Keratinocyte (primary cell): ENCODE results near the gene CDC14B. TPM values are rescaled to one million over a fixed set of nuclear protein-coding genes. Genes with fewer than 3 reads are reported as not detected.

Source experiments
- DNase-seq: peaks from one replicate; pipeline ENCODE4 v3.0.0-alpha.2; 2011; ENCODE audit warnings: low read depth, missing footprints, low spot score
- FAIRE-seq: peaks from 2 replicates; lab custom pipeline; 2011; peaks lifted over from hg19 to GRCh38; lab: Jason Lieb, UNC
- H2AFZ ChIP-seq: 2 replicates; pipeline ENCODE4 v1.6.0; 2012; ENCODE audit warnings: low read length, control low read depth, inconsistent platforms; ENCODE audit not compliant: control insufficient read depth
- H3K27ac ChIP-seq: 2 replicates; pipeline ENCODE4 v1.5.1; 2011; ENCODE audit warnings: low read length; ENCODE audit not compliant: control insufficient read depth, insufficient read depth
- H3K27me3 ChIP-seq: 3 replicates; pipeline ENCODE4 v1.6.0; 2011; ENCODE audit warnings: low read length; ENCODE audit not compliant: control insufficient read depth, insufficient read depth; ENCODE audit errors: extremely low read depth
- H3K36me3 ChIP-seq, 2 experiments: 2 replicates in 1 of 2; 3 replicates in 1 of 2; pipeline ENCODE4 v1.5.1; 2011; ENCODE audit warnings: low read length in 2 of 2, mild to moderate bottlenecking in 1 of 2; ENCODE audit not compliant: control insufficient read depth in 2 of 2, insufficient read depth in 2 of 2; ENCODE audit errors: extremely low read depth in 1 of 2
- H3K4me1 ChIP-seq: 3 replicates; pipeline ENCODE4 v1.5.1; 2011; ENCODE audit warnings: low read length; ENCODE audit not compliant: control insufficient read depth, insufficient read depth; ENCODE audit errors: extremely low read depth
- H3K4me2 ChIP-seq: 3 replicates; pipeline ENCODE4 v1.6.0; 2011; ENCODE audit warnings: low read depth, low read length; ENCODE audit not compliant: control insufficient read depth, insufficient read depth; ENCODE audit errors: extremely low read depth
- H3K4me3 ChIP-seq, 3 experiments: fragments of 200-600 bp in 1 of 3; sonication (generic) in 1 of 3; 2 replicates in 2 of 3; 3 replicates in 1 of 3; pipeline ENCODE4 v1.5.1; 2011 to 2016; ENCODE audit warnings: low read length in 3 of 3, mild to moderate bottlenecking in 3 of 3, control low read depth in 2 of 3, inconsistent platforms in 1 of 3, low read depth in 1 of 3, mixed read lengths in 1 of 3, mixed run types in 1 of 3, moderate library complexity in 1 of 3; ENCODE audit not compliant: control insufficient read depth in 2 of 3, insufficient read depth in 2 of 3; ENCODE audit errors: extremely low read depth in 1 of 3
- H3K79me2 ChIP-seq: 2 replicates; pipeline ENCODE4 v1.6.0; 2012; ENCODE audit warnings: low read length; ENCODE audit not compliant: control insufficient read depth, insufficient read depth
- H3K9ac ChIP-seq: 3 replicates; pipeline ENCODE4 v1.6.0; 2011; ENCODE audit warnings: low read length; ENCODE audit not compliant: control insufficient read depth, insufficient read depth; ENCODE audit errors: extremely low read depth
- H3K9me1 ChIP-seq: 3 replicates; pipeline ENCODE4 v1.6.0; 2011; ENCODE audit warnings: low read length; ENCODE audit not compliant: control insufficient read depth, insufficient read depth; ENCODE audit errors: extremely low read depth
- H3K9me3 ChIP-seq: 2 replicates; pipeline ENCODE4 v1.5.1; 2012; ENCODE audit warnings: low read depth, low read length; ENCODE audit not compliant: control insufficient read depth
- H4K20me1 ChIP-seq: 3 replicates; pipeline ENCODE4 v1.6.0; 2011; ENCODE audit warnings: low read length; ENCODE audit not compliant: control insufficient read depth, insufficient read depth; ENCODE audit errors: extremely low read depth
- EZH2 ChIP-seq: IDR thresholded peaks from one replicate; pipeline ENCODE4 v1.6.1; 2012; ENCODE audit warnings: inconsistent platforms, mild to moderate bottlenecking, low read length, moderate library complexity
- dilution Hi-C: fragments of 300-500 bp; cut with MboI; formaldehyde crosslinking; loops from one replicate; pipeline ENCODE4 v1.7.0; 2020; ENCODE audit warnings: low sequenced_read_pairs; ENCODE audit not compliant: extremely low pct_ligation_motif_present
- polyA plus RNA-seq, 5 experiments: library from polyadenylated mRNA; depleted of rRNA in 3 of 5; stranded (reverse) in 3 of 5; stranded (forward) in 1 of 5; unstranded in 1 of 5; fragments of >200 nt; gene quantifications; 1 replicate in 1 of 5; 2 replicates in 3 of 5; 3 replicates in 1 of 5; pipeline versions ENCODE4 v1.2.1 to v1.2.3, GENCODE V29; 2011 to 2012; ENCODE audit warnings: missing spikeins in 2 of 5, low read depth in 1 of 5, low replicate concordance in 1 of 5
- TF ChIP-seq, protein P1 (sequence below), 3 experiments: IDR thresholded peaks in 1 of 3; conservative IDR thresholded peaks in 1 of 3; optimal IDR thresholded peaks in 1 of 3; 2 replicates in 2 of 3; 3 replicates in 1 of 3; pipeline versions ENCODE3 to v1.5.1; 2011; ENCODE audit warnings: low read length in 3 of 3, mild to moderate bottlenecking in 3 of 3, moderate library complexity in 2 of 3, control low read depth in 1 of 3, inconsistent platforms in 1 of 3; ENCODE audit not compliant: insufficient read depth in 2 of 3; ENCODE audit errors: extremely low read depth in 1 of 3

CDC14B gene
- polyA plus RNA-seq, 1 donor (not counting 4 experiments of a cell fraction or from before 2014, with no cell fraction given): 7.5 TPM

DNA sequence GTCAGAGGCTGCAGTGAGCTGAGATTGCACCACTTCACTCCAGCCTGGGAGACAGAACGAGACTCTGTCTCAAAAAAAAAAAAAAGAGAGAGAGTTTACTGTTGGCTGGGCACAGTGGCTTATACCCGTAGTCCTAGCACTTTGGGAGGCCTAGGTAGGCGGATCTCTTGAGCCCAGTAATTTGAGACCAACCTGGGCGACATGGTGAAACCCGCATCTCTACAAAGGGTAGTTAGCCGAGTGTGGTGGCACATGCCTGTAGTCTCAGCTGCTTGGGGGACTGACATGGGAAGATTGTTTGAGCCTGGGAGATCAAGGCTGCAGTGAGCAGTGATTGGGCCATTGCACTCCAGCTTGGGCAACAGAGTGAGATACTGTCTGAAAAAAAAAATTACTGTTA lies 157.1 kb downstream of the CDC14B start:
- no peaks in the 10 kb centered on the region for H3K4me1 ChIP-seq
- no peak for FAIRE-seq

DNA sequence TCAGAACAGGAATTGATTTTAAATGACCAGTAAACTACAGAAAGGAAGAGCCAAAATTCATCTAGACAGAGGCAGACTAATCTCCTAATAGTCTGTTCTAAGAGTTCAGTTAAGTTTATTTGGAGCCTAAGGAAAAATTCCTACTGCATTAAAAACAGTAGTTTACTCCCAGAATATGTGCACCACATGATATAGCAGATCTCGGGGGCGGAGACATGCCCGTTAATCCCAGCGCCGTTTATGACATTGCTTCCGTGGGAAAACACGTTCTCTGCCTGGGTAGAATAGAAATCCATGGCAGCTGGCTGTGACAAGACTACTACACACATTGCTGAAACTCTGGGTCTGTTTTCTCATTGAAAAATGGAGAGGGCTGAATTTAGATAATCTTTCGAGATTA lies 158.3 kb downstream of the CDC14B start:
- H2AFZ ChIP-seq: no peak overlapping the region
- H3K27ac ChIP-seq: no peak overlapping the region
- FAIRE-seq (no peak), DNase-seq (no peak)
- H3K4me3 ChIP-seq: no peak overlapping the region
- H3K9me1 ChIP-seq: no peaks in the 10 kb centered on the region
- TF ChIP-seq, protein P1, sequence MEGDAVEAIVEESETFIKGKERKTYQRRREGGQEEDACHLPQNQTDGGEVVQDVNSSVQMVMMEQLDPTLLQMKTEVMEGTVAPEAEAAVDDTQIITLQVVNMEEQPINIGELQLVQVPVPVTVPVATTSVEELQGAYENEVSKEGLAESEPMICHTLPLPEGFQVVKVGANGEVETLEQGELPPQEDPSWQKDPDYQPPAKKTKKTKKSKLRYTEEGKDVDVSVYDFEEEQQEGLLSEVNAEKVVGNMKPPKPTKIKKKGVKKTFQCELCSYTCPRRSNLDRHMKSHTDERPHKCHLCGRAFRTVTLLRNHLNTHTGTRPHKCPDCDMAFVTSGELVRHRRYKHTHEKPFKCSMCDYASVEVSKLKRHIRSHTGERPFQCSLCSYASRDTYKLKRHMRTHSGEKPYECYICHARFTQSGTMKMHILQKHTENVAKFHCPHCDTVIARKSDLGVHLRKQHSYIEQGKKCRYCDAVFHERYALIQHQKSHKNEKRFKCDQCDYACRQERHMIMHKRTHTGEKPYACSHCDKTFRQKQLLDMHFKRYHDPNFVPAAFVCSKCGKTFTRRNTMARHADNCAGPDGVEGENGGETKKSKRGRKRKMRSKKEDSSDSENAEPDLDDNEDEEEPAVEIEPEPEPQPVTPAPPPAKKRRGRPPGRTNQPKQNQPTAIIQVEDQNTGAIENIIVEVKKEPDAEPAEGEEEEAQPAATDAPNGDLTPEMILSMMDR (optimal IDR thresholded peaks at IDR 0.05 in 1 of 3, IDR thresholded peaks at IDR 0.05 in 1 of 3, conservative IDR thresholded peaks at IDR 0.05 in 1 of 3; ENCODE audit: extremely low read depth in 1 of 3, insufficient read depth in 2 of 3, low read length in 3 of 3): no peak
- no peak for TF ChIP-seq EZH2
- no peak overlapping the region for H3K4me2 ChIP-seq
- H3K36me3 ChIP-seq: peaks cover 6 to 10% of the 10 kb centered on the region in 2 experiments
- no peaks in the 10 kb centered on the region for H4K20me1 ChIP-seq
- H3K4me1 ChIP-seq: no peaks in the 10 kb centered on the region
- no peak overlapping the region for H3K9ac ChIP-seq
- dilution Hi-C loops: no loop called here
- H3K9me3 ChIP-seq: no peaks in the 10 kb centered on the region
- no peaks in the 10 kb centered on the region for H3K27me3 ChIP-seq
- no peaks in the 10 kb centered on the region for H3K79me2 ChIP-seq

More for the DNA sequence above, 157.1 kb downstream of the CDC14B start:
- TF ChIP-seq, protein P1 (optimal IDR thresholded peaks at IDR 0.05 in 1 of 3, IDR thresholded peaks at IDR 0.05 in 1 of 3, conservative IDR thresholded peaks at IDR 0.05 in 1 of 3; ENCODE audit: extremely low read depth in 1 of 3, insufficient read depth in 2 of 3, low read length in 3 of 3): no peak
- TF ChIP-seq EZH2: no peak
- Histone ChIP-seq H3K27ac (no peak overlapping the region), H3K9me3 (no peaks in the 10 kb centered on the region), H3K9ac (no peak overlapping the region), H3K9me1 (no peaks in the 10 kb centered on the region), H3K4me2 (no peak overlapping the region), H3K79me2 (no peaks in the 10 kb centered on the region), H3K4me3 (no peak overlapping the region), H3K27me3 (no peaks in the 10 kb centered on the region), H2AFZ (no peak overlapping the region), H3K36me3 (peaks cover 8 to 10% of the 10 kb centered on the region in 2 experiments), H4K20me1 (no peaks in the 10 kb centered on the region)
- dilution Hi-C loops: no loop called here
- no peak for DNase-seq
